Measurements from ENCODE around the gene MCU.

The MCU gene

DNA sequence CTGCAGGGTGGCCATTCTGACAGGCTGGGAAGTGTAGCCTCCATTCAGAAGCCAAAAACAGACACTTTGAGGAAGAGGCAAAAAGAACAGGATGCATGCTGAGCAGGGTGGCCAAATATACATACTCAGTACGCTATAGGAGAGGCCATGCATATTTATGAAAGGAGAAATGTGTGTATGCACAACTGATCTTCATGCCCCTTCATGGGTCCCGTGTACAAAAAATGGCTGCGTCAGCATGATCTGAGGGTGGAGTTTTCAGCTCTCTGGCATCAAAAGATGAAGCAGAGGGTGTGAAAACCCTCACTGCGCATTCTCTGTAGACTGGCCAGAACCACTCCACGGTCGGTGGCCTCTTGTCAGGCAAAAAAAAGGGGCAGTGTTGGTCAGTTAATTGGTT is 166.1 kb downstream of the MCU start:
- Histone ChIP-seq H3K27me3 (no peaks in the 10 kb centered on the region), H3K9me3 (no peaks in the 10 kb centered on the region), H3K27ac (no peak overlapping the region), H3K4me3 (no peak overlapping the region), H3K4me1 (no peaks in the 10 kb centered on the region), H3K36me3 (peaks cover 16 to 25% (median 22%) of the 10 kb centered on the region in 3 donors)
- no peak for TF ChIP-seq CTCF (IDR thresholded peaks at IDR 0.05)
- intact Hi-C loops (cut with DNase I; ENCODE audit: low total_unique reads), result no loop called here
- no peak for DNase-seq

- no peak overlapping the region for H3K4me3 ChIP-seq
- no peaks in the 10 kb centered on the region for H3K27me3 ChIP-seq
- no peak for DNase-seq
- peaks cover 16 to 39% (median 34%) of the 10 kb centered on the region in 3 donors for H3K36me3 ChIP-seq
- H3K4me1 ChIP-seq, result no peaks in the 10 kb centered on the region
- intact Hi-C loops (cut with DNase I; ENCODE audit: low total_unique reads), result no loop called here
- TF ChIP-seq CTCF (IDR thresholded peaks at IDR 0.05), result no peak
- no peak overlapping the region for H3K27ac ChIP-seq
- H3K9me3 ChIP-seq, result no peaks in the 10 kb centered on the region
Observed at GRCh38 chr10:72862957-72863356, 171.0 kb downstream of the MCU start.

- Histone ChIP-seq H3K9me3 (no peaks in the 10 kb centered on the region), H3K36me3 (peaks cover 0 to 16% (median 16%) of the 10 kb centered on the region in 3 donors), H3K27me3 (no peaks in the 10 kb centered on the region), H3K4me3 (no peak overlapping the region), H3K4me1 (no peaks in the 10 kb centered on the region), H3K27ac (no peak overlapping the region)
- intact Hi-C loops (cut with DNase I; ENCODE audit: low total_unique reads), result loop anchor here (10.0 kb wide), 1 partner anchor 511 kb away; no protein-coding TSS in a partner anchor
- no peak for DNase-seq
- peak; percentile 37 to 47 for TF ChIP-seq CTCF (IDR thresholded peaks at IDR 0.05)
Observed at GRCh38 chr10:72875250-72876055, 183.5 kb downstream of the MCU start.

DNA sequence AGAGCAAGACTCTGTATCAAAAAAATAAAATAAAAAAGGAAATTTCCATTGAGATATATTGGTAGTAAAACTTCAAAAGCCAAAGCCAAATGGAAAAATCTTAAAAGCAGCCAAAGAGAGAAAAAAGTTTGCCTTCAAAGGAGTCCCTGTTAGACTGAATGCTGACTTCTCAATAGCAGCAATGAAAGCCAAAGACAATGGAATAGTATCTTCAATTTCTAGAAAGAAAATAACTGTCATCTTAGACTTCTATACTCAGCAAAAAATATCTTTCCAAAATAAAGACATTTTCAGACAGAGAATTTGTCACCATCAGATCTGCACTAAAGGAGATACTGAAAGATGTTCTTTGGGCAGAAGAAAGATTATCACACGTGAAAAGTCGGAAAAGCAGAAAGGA is 187.3 kb downstream of the MCU start:
- no peak for TF ChIP-seq CTCF (IDR thresholded peaks at IDR 0.05)
- peaks cover 5 to 14% (median 5%) of the 10 kb centered on the region in 3 donors for H3K36me3 ChIP-seq
- no peak overlapping the region for H3K4me3 ChIP-seq
- H3K27ac ChIP-seq, result no peak overlapping the region
- intact Hi-C loops (cut with DNase I; ENCODE audit: low total_unique reads), result loop anchor here (10.0 kb wide), 1 partner anchor 514 kb away; no protein-coding TSS in a partner anchor
- H3K4me1 ChIP-seq, result no peaks in the 10 kb centered on the region
- H3K9me3 ChIP-seq, result no peaks in the 10 kb centered on the region
- no peak for DNase-seq
- H3K27me3 ChIP-seq, result no peaks in the 10 kb centered on the region

DNA sequence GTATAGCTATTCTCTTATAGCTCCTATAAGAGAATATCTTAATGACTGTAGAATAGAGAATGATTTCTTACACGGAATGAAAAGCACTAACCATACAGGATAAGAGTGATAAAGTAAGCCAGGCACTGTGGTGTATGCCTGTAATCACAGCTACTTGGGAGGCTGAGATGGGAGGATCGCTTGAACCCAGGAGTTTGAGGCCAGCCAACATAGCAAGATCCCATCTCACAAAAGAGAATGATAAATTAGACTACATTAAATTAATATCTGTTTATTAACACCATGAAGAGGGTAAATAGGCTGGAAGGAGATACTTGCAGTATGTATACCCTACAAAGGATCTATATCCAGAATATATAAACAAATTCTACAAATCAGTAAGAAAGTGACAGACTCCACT is 189.3 kb downstream of the MCU start:
- H3K36me3 ChIP-seq, result peaks cover 21 to 28% (median 21%) of the 10 kb centered on the region in 3 donors
- H3K4me1 ChIP-seq, result no peaks in the 10 kb centered on the region
- no peak overlapping the region for H3K27ac ChIP-seq
- H3K9me3 ChIP-seq, result no peaks in the 10 kb centered on the region
- intact Hi-C loops (cut with DNase I; ENCODE audit: low total_unique reads), result no loop called here
- H3K27me3 ChIP-seq, result no peaks in the 10 kb centered on the region
- TF ChIP-seq CTCF (IDR thresholded peaks at IDR 0.05), result no peak
- no peak overlapping the region for H3K4me3 ChIP-seq
- no peak for DNase-seq
